Body of pancreas (tissue), 4 donors: ENCODE data around the gene ZSWIM3. TPM values are rescaled to one million over a fixed set of nuclear protein-coding genes. Genes with fewer than 3 reads are reported as not detected.

Source experiments
- ATAC-seq: fragments of 150-250 bp; one replicate; pipeline ENCODE4 v1.9.1; 2016
- DNase-seq, 4 donors: peaks; one replicate each; pipeline ENCODE4 v3.0.0-alpha.2; 2019
- H3K27ac ChIP-seq, 4 donors: fragments of 200-600 bp; sonication (generic); 1 replicate in 3 of 4; 2 replicates in 1 of 4; pipeline versions ENCODE4 v1.5.1 to v1.6.1; 2016 to 2019; ENCODE audit warnings: mild to moderate bottlenecking in 1 of 4, mixed read lengths in 1 of 4, moderate library complexity in 1 of 4
- H3K27me3 ChIP-seq, 2 donors: fragments of 200-600 bp; sonication (generic); one replicate each; pipeline ENCODE4 v1.6.0; 2016; ENCODE audit warnings: mild to moderate bottlenecking in 1 of 2
- H3K36me3 ChIP-seq, 2 donors: fragments of 200-600 bp; sonication (generic); replicated peaks in 1 of 2; 2 replicates each; pipeline ENCODE4 v1.5.1; 2016; ENCODE audit warnings: low read depth in 2 of 2; ENCODE audit not compliant: insufficient read depth in 1 of 2
- H3K4me1 ChIP-seq: fragments of 200-600 bp; sonication (generic); one replicate; pipeline ENCODE4 v1.6.0; 2016
- H3K4me3 ChIP-seq, 2 donors: fragments of 200-600 bp; sonication (generic); 1 replicate in 1 of 2; 2 replicates in 1 of 2; pipeline ENCODE4 v1.5.1; 2016 to 2019
- H3K9me3 ChIP-seq, 3 donors: fragments of 200-600 bp; sonication (generic); 1 replicate in 2 of 3; 2 replicates in 1 of 3; pipeline ENCODE4 v1.5.1; 2016
- POLR2A ChIP-seq, 3 donors: fragments of 450-650 bp; IDR thresholded peaks; one replicate each; pipeline ENCODE4 v1.6.1; 2016; ENCODE audit warnings: antibody characterized with exemption in 3 of 3, mild to moderate bottlenecking in 2 of 3
- WGBS, 2 donors: methylation state at CpG; one replicate each; pipeline ENCODE4 v1.1.5; 2017; 5-methylcytosine and 5-hydroxymethylcytosine counted together
- intact Hi-C: fragments of 100-400 bp; cut with DNase I; formaldehyde crosslinking; loops from one replicate; pipeline ENCODE4 v1.15.1; 2023
- total RNA-seq, 2 donors: library from RNA; depleted of rRNA; stranded (reverse); fragments of >200 nt; gene quantifications; one replicate each; pipeline ENCODE4 v1.1.0, GENCODE V29; 2016
- TF ChIP-seq, protein P1 (sequence below), 7 experiments: fragments of 450-650 bp in 4 of 7; fragments of 200-600 bp in 3 of 7; sonication (generic) in 3 of 7; IDR thresholded peaks; one replicate each; pipeline ENCODE4 v1.5.1; 2016 to 2019; ENCODE audit warnings: antibody characterized with exemption in 7 of 7

ZSWIM3 gene
- total RNA-seq, 2 donors from 2014 or later, result 1.6 to 2.1 TPM

DNA sequence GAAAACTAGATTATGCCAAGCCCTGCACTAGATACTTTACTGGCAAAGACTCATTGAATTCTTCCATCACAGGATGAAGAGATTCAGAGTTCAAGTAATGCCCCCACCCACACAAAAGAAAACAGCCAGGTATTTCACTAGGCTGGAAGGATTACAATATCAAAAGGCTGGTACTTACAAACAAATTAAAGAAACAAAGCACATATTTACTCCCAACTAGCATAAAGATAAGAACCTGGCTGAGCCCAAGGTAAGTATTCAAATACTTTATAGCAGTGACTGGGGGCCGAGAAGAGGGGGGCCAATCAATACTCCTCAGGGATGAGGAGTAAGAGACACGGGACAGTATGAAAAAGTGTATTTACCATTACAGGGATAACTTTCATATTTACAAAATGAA lies 3.9 kb upstream of the ZSWIM3 start:
- ATAC-seq, result no peak
- no peak overlapping the region for H3K4me3 ChIP-seq
- H3K36me3 ChIP-seq, result peaks cover 0 to under 1% of the 10 kb centered on the region in 2 donors
- DNase-seq, result no peak
- intact Hi-C loops, result no loop called here
- WGBS, 2 donors, result 29 to 40% methylated on average over 2 of the region's 2 CpGs
- peaks cover 31% of the 10 kb centered on the region for H3K4me1 ChIP-seq
- no peaks in the 10 kb centered on the region for H3K27me3 ChIP-seq
- H3K9me3 ChIP-seq, result no peaks in the 10 kb centered on the region
- no peak overlapping the region for H3K27ac ChIP-seq
- TF ChIP-seq, protein P1, sequence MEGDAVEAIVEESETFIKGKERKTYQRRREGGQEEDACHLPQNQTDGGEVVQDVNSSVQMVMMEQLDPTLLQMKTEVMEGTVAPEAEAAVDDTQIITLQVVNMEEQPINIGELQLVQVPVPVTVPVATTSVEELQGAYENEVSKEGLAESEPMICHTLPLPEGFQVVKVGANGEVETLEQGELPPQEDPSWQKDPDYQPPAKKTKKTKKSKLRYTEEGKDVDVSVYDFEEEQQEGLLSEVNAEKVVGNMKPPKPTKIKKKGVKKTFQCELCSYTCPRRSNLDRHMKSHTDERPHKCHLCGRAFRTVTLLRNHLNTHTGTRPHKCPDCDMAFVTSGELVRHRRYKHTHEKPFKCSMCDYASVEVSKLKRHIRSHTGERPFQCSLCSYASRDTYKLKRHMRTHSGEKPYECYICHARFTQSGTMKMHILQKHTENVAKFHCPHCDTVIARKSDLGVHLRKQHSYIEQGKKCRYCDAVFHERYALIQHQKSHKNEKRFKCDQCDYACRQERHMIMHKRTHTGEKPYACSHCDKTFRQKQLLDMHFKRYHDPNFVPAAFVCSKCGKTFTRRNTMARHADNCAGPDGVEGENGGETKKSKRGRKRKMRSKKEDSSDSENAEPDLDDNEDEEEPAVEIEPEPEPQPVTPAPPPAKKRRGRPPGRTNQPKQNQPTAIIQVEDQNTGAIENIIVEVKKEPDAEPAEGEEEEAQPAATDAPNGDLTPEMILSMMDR (IDR thresholded peaks at IDR 0.05), result no peak
- no peak for TF ChIP-seq POLR2A (IDR thresholded peaks at IDR 0.05)

DNA sequence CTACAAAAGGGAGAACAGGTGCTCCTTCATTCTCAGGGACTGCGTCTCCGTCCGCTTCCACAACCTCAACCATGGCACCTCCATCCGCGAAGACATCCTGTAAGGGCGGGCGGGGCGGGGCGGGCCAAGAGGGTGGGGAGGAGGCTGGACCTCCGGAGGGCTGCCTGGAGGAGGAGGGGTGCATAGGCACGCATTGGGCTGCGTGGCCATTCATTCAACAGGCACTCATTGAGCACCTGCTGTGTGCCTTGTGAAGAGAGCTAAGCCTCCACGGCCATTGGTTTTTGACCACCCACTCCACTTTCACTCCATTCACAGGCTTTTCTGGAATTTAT lies 435 bp downstream of the ZSWIM3 start:
- H3K4me1 ChIP-seq, result peaks cover 32% of the 10 kb centered on the region
- peak overlapping the region; percentile 11 to 73 for H3K4me3 ChIP-seq
- H3K9me3 ChIP-seq, result no peaks in the 10 kb centered on the region
- 16 to 23% methylated on average over 9 to 13 of the region's 13 CpGs for WGBS, 2 donors
- ATAC-seq, result no peak
- H3K36me3 ChIP-seq, result no peaks in the 10 kb centered on the region
- peak overlapping the region; percentile 52 to 80 (median 70) for H3K27ac ChIP-seq
- no peak for DNase-seq
- TF ChIP-seq POLR2A (IDR thresholded peaks at IDR 0.05), result no peak
- TF ChIP-seq, protein P1 (IDR thresholded peaks at IDR 0.05), result no peak
- H3K27me3 ChIP-seq, result no peaks in the 10 kb centered on the region
- intact Hi-C loops, result no loop called here

DNA sequence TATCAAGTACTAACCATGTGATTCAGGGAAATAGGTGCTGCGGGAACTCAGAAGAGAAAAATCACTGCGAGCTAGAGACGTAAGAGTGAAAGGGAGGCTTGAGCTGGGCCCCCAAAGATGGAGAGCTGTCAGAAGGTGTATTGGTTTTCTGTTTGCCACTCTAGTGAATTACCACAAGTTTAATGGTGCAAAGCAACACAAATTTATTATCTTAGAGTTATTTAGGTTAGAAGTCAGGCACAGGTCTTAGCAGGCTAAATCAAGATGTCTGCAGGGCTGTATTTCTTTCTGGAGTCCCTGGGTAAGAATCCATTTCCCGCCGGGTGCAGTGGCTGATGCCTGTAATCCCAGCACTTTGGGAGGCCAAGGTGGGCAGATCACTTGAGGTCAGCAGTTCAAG lies 2.5 kb downstream of the ZSWIM3 start:
- DNase-seq, result no peak
- peaks cover 25% of the 10 kb centered on the region for H3K4me1 ChIP-seq
- TF ChIP-seq, protein P1 (IDR thresholded peaks at IDR 0.05), result no peak
- H3K36me3 ChIP-seq, result no peaks in the 10 kb centered on the region
- 86 to 95% methylated on average over 5 of the region's 5 CpGs for WGBS, 2 donors
- no peaks in the 10 kb centered on the region for H3K9me3 ChIP-seq
- H3K27ac ChIP-seq, result no peak overlapping the region
- no peak for ATAC-seq
- H3K4me3 ChIP-seq, result no peak overlapping the region
- H3K27me3 ChIP-seq, result no peaks in the 10 kb centered on the region
- intact Hi-C loops, result no loop called here

DNA sequence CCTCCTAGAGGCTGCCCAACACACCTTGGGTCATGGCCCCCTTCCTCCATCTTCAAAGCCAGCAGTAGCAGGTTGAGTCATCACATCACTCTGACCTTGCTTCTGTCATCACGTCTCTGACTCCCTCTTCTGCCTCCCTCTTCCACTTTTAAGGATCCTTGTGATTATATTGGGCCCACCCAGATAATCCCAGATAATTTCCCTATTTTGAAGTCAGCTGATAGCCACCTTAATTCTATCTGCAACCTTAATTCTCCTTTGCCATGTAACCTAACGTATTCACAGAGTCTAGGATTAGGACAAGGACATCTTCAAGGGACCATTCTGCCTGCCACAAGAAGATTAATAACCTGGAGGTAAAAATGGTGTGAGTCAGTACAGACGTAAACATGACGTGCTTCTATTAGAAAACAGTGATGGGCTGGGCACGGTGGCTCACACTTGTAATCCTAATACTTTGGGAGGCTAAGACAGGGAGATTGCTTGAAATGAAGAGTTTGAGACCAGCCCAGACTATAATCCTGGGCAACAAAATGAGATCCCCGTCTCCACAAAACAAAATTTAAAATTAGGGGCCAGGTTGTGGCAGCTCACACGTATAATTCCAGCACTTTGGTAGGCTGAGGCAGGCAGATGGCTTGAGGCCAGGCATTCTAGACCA lies 3.3 kb downstream of the ZSWIM3 start:
- WGBS, 2 donors, result 68 to 70% methylated on average over 7 of the region's 7 CpGs
- H3K27me3 ChIP-seq, result no peaks in the 10 kb centered on the region
- no peak overlapping the region for H3K4me3 ChIP-seq
- no peaks in the 10 kb centered on the region for H3K9me3 ChIP-seq
- TF ChIP-seq, protein P1 (IDR thresholded peaks at IDR 0.05), result no peak
- TF ChIP-seq POLR2A (IDR thresholded peaks at IDR 0.05), result no peak
- ATAC-seq, result no peak
- DNase-seq, result peak in 1 of 4 donors; percentile 46
- H3K36me3 ChIP-seq, result no peaks in the 10 kb centered on the region
- intact Hi-C loops, result no loop called here
- H3K4me1 ChIP-seq, result peaks cover 19% of the 10 kb centered on the region
- H3K27ac ChIP-seq, result no peak overlapping the region
